Measurements from ENCODE around the gene RFX1.

The RFX1 gene

DNA sequence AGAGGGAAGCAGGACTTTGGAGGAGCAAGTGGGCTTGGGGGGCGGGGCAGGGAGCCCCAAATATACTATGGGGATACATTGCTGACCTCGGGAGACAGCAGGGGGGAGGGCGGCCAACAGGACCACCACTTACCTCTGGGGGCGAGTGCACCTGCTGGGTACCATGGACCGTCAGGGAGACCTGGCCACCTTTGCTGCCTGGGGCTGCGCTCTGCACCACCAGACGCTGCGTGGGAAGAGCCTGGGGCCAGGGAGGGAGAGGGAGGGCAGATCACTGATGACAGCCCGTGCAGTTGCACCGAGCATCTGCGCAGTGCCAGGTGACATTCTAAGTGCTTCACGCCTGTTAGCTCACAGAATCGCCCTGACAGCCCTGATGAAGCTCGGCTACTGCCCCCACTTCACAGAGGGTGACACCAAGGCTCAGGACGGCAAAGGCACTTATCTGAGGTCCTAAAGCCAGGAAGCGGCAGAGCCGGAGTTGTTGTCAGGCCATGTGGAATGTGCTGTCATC is 24.1 kb downstream of the RFX1 start:
- no peak for DNase-seq (ENCODE audit: low spot score)
- TF ChIP-seq, protein P1, sequence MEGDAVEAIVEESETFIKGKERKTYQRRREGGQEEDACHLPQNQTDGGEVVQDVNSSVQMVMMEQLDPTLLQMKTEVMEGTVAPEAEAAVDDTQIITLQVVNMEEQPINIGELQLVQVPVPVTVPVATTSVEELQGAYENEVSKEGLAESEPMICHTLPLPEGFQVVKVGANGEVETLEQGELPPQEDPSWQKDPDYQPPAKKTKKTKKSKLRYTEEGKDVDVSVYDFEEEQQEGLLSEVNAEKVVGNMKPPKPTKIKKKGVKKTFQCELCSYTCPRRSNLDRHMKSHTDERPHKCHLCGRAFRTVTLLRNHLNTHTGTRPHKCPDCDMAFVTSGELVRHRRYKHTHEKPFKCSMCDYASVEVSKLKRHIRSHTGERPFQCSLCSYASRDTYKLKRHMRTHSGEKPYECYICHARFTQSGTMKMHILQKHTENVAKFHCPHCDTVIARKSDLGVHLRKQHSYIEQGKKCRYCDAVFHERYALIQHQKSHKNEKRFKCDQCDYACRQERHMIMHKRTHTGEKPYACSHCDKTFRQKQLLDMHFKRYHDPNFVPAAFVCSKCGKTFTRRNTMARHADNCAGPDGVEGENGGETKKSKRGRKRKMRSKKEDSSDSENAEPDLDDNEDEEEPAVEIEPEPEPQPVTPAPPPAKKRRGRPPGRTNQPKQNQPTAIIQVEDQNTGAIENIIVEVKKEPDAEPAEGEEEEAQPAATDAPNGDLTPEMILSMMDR (IDR thresholded peaks at IDR 0.05), result no peak
- Histone ChIP-seq H3K4me3 (no peak overlapping the region), H3K27ac (no peak overlapping the region)

DNA sequence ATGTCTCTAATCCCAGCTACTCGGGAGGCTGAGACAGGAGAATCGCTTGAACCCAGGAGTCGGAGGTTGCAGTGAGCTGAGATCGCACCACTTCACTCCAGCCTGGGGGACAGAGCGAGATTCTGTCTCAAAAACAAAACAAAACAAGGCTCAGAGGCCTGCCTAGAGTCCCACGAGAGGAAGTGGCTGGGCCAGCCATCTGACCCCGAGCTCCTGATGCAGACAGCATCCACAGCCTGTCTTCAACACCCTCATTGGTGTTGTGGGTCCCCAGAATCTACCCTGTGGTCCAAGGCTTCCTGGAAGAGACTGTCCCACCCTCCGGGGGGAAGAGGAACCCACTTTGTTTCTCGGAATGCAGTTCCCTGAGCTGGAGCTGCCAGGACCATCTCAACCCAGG is 24.7 kb downstream of the RFX1 start:
- Histone ChIP-seq H3K4me3 (no peak overlapping the region), H3K27ac (no peak overlapping the region)
- no peak for DNase-seq (ENCODE audit: low spot score)
- TF ChIP-seq, protein P1 (IDR thresholded peaks at IDR 0.05), result no peak

DNA sequence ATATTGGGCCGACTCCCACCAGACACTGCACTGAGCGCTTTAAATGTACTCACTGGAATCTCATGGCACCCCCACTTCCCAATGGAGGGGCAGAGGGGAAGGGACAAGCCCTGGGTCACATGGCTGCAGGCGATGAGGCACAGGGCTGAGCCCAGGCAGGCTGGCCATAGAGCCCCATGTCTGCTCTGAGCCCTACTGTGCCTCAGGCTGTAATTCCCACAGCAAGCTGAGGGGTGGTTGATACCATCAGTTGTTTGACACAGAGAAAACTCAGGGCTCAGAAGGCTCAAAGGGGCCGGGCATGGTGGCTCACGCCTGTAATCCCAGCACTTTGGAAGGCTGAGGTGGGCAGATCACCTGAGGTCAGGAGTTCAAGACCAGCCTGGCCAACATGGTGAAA is 25.1 kb downstream of the RFX1 start:
- DNase-seq (ENCODE audit: low spot score), result no peak
- H3K27ac ChIP-seq, result no peak overlapping the region
- TF ChIP-seq, protein P1 (IDR thresholded peaks at IDR 0.05), result no peak
- no peak overlapping the region for H3K4me3 ChIP-seq

DNA sequence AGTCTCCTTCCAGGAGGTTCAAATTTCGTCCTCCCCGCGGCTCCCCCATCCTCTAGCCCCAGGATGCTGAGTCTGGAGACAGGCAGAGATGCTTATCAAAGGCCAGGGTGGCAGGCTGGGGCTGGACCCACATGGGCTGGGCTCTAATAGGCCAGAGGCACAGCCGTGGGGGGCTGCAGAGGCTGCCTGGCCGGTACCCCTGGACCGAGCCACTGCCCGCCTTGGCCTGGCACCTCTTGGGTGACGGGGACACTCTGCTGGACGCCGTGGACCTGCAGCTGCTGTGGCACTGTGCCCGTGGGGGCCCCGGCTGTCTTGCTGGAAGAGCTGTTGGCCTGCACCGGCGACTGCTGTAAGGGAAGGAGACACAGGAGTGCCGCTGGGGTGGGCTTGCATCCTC is 25.8 kb downstream of the RFX1 start:
- DNase-seq (ENCODE audit: low spot score), result no peak

DNA sequence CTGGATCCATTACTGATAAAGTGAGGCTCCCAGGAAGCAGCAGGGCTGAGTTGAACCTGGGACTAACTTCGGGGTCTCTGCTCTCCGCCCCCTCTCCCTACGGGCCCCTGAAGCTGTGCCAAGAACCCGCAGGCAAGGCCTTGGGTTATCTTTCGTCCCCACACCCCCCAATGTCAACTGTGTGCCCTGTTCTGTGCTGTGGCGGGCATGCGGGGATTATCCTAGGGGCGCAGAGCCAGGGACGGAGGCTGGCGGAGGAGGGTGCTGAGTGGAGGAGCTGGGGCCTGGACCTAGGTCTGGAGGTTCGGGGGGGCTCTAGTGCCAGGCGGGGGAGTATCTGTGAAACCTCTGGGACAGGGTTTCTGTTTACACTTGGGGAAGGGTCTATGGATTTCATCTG is 26.4 kb downstream of the RFX1 start:
- TF ChIP-seq, protein P1 (IDR thresholded peaks at IDR 0.05), result no peak
- DNase-seq (ENCODE audit: low spot score), result no peak
- Histone ChIP-seq H3K27ac (no peak overlapping the region), H3K4me3 (no peak overlapping the region)

More for the DNA sequence above, 25.8 kb downstream of the RFX1 start:
- TF ChIP-seq, protein P1 (IDR thresholded peaks at IDR 0.05), result no peak
- Histone ChIP-seq H3K4me3 (no peak overlapping the region), H3K27ac (no peak overlapping the region)

DNA sequence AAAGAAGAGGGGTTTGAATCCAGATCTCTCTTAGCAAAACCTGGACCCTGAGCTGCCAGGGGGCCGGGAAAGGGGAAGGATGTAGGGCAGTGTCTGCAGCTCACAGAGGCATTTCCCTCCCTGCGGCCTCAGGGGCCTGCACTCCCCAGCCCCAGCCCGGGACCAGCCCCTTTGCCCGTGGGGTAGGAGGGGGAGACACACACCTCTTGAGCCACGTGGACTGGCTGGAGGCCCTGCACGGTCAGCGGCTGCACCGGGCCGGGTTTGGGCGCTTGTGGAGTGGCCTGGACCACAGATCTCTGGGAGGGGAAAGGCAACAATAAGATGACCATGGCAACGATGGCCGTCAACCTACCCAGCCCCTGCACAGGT is 26.9 kb downstream of the RFX1 start:
- Histone ChIP-seq H3K4me3 (peak overlapping the region; percentile 72), H3K27ac (peak overlapping the region in 1 of 2 donors; percentile 78)
- TF ChIP-seq, protein P1 (IDR thresholded peaks at IDR 0.05), result no peak
- no peak for DNase-seq (ENCODE audit: low spot score)

DNA sequence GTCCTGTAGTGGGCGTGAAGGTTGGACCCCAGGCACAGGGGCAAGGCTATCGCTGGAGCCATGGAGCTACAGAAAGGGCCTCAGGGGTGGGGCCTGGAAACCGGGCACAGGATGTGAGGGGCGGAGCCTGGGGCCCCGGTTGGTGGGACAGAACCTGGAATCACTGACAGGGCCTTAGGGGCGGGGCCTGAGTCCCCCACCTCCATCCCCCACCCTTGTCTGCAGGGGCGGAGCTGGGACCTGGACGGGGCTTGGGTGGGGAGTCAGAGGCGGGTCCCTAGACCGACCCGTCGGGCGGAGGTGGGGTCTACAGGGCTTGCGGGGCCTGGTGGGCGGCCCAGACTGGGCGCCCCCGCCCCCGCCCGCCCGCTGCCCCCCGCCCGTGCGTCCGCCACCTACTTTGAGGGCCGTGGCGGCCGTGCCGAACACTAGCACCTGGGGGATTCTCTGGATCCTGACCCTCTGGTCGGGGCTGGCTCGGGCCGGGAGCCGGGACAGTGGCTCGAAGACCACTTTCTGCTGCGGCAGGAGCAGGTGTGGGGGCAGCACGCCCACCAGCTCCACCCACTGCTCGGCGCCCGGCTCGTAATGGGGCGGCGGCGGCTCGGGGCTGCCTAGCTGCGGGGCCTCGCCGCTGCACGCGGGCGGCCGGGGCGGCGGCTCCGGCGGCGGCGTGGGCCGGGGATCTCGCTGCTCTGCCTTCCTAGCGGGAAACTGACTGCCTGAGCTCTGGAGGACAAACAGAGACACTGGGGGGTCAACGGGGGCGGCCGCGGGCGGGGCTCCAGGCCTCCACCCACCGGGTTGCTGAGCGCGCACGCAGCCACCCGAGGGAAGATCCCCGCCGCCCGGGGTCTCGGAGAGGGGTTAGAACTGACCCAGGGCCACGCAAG is 27.5 kb downstream of the RFX1 start:
- TF ChIP-seq, protein P1 (IDR thresholded peaks at IDR 0.05), result no peak
- H3K4me3 ChIP-seq, result peak overlapping the region; percentile 72
- H3K27ac ChIP-seq, result peak overlapping the region; percentile 11 to 78
- DNase-seq (ENCODE audit: low spot score), result peak; percentile 87

Measured in coronary artery (tissue), 2 donors.